Astrocyte (in vitro differentiated cells and primary cell): ENCODE results near the gene ATXN1.

Experiments
- EZH2 ChIP-seq: IDR thresholded peaks from 2 replicates; pipeline ENCODE4 v1.6.1; 2012; ENCODE audit warnings: mild to moderate bottlenecking, low read length, inconsistent platforms; ENCODE audit not compliant: insufficient read depth
- TF ChIP-seq, protein P1 (sequence below): IDR thresholded peaks from 2 replicates; pipeline ENCODE4 v1.5.1; 2011; ENCODE audit warnings: low read depth, mild to moderate bottlenecking, inconsistent platforms, low read length, moderate library complexity; ENCODE audit not compliant: insufficient read depth

DNA sequence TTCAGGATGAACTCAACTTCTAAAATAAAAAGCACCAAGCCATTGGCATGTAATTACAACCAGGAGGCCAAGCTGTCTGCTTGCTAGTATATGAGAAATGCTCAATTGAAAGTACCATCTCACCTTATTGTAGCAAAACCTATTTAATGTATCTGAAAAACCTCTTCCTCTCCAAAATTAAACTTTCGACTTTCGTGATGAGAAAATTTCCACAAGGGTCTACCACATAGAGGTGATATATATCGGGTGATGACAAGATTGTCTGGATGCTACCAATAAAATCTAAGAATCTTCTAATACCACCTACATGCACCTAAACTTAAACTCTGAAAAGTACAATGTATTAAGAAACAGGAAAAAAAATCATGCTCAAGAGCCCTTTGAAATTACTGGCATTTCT, 74.2 kb downstream of the ATXN1 start:
- TF ChIP-seq, protein P1, sequence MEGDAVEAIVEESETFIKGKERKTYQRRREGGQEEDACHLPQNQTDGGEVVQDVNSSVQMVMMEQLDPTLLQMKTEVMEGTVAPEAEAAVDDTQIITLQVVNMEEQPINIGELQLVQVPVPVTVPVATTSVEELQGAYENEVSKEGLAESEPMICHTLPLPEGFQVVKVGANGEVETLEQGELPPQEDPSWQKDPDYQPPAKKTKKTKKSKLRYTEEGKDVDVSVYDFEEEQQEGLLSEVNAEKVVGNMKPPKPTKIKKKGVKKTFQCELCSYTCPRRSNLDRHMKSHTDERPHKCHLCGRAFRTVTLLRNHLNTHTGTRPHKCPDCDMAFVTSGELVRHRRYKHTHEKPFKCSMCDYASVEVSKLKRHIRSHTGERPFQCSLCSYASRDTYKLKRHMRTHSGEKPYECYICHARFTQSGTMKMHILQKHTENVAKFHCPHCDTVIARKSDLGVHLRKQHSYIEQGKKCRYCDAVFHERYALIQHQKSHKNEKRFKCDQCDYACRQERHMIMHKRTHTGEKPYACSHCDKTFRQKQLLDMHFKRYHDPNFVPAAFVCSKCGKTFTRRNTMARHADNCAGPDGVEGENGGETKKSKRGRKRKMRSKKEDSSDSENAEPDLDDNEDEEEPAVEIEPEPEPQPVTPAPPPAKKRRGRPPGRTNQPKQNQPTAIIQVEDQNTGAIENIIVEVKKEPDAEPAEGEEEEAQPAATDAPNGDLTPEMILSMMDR = no peak
- TF ChIP-seq EZH2 = no peak
